GM12864 (cell line): ENCODE measurements around the gene FEM1B.

Experiments
- DNase-seq: peaks from one replicate; pipeline ENCODE4 v3.0.0-alpha.2; 2011; ENCODE audit warnings: low read depth
- H3K4me3 ChIP-seq: 2 replicates; pipeline ENCODE4 v1.5.1; 2011; ENCODE audit warnings: mild to moderate bottlenecking, low read depth, low read length, control low read depth
- TF ChIP-seq, protein P1 (sequence below): IDR thresholded peaks from 2 replicates; pipeline ENCODE4 v1.5.1; 2011; ENCODE audit warnings: low read depth, mild to moderate bottlenecking, moderate library complexity, low read length, control low read depth, inconsistent platforms; ENCODE audit errors: missing control alignments

Gene FEM1B

DNA sequence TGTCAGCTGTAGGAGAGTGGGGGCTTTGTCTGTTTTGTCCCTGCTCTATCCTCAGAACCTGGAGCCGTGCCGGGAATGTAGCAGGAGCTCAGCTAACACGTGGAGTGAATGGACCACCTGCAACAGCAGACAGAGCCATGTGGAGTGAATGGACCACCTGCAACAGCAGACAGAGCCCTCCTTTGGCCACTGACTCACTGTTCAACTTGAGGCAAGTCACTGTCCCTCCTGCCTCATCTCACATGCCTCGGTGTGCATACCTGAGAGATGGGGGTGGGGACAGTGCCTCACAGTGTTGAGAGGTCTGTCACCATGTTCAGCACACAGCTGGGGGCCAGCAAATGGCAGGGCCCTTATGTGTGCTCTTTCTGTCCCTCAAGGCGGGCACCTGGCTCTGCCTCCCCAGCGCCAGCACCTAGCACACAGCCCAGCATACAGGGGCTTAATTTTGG, 27.9 kb downstream of the FEM1B start:
- DNase-seq, result no peak
- TF ChIP-seq, protein P1, sequence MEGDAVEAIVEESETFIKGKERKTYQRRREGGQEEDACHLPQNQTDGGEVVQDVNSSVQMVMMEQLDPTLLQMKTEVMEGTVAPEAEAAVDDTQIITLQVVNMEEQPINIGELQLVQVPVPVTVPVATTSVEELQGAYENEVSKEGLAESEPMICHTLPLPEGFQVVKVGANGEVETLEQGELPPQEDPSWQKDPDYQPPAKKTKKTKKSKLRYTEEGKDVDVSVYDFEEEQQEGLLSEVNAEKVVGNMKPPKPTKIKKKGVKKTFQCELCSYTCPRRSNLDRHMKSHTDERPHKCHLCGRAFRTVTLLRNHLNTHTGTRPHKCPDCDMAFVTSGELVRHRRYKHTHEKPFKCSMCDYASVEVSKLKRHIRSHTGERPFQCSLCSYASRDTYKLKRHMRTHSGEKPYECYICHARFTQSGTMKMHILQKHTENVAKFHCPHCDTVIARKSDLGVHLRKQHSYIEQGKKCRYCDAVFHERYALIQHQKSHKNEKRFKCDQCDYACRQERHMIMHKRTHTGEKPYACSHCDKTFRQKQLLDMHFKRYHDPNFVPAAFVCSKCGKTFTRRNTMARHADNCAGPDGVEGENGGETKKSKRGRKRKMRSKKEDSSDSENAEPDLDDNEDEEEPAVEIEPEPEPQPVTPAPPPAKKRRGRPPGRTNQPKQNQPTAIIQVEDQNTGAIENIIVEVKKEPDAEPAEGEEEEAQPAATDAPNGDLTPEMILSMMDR, result no peak
- no peak overlapping the region for H3K4me3 ChIP-seq

DNA sequence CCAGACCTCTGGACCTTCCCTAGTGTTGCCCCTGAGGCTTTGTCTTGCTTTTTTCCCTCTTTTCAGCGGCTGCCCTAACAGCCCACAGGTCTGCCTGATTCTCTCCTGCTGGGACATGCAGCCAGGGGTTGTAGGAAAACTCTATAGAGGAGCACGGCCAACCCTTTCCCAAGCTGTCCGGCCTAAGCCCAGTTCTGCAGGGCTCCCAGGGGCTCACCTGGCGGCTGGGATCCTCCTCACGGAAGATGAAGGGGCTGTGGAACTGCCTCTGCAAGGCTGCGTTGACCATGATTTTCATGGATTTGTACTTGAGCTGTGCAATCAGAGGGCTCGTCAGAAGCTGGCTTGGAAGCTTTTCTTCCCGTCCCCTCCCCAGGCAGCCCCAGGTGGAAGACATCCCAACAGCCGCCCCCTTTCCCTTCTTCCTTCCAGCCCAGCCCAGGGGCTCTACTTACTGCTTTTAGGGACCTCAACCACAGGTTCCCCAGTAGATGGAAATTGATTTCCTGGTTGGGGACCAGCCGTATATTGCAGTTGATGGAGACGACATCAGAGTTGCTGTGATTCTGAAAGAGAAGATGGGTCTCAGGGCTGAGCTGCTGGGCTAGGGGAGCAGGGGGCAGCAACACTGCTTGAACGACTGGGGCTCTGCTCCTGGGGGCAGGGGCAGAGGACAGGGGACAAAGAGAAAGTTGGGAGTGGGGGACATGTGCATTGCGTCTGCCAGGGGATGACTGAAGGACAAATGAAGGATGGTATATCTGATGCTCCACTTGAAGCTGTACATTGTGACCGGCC, 29.8 kb downstream of the FEM1B start:
- DNase-seq, result no peak
- TF ChIP-seq, protein P1, result no peak
- no peak overlapping the region for H3K4me3 ChIP-seq

DNA sequence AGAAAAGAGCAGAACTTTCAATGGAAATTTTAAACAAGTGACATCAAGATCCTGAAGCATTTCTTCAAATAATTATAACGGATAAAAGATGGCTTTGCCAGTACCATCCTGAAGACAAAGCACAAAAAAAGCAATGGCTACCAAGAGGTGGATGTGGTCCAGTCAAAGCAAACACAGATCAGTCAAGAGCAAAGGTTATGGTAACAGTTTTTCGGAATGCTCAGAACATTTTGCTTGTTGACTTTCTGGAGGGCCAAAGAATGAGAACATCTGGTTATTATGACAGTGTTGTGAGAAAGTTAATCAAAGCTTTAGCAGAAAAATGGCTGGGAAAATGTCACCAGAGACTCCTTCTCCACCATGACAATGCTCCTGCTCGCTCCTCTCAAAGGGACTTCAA, 31.5 kb downstream of the FEM1B start:
- no peak overlapping the region for H3K4me3 ChIP-seq
- TF ChIP-seq, protein P1, result no peak
- no peak for DNase-seq

DNA sequence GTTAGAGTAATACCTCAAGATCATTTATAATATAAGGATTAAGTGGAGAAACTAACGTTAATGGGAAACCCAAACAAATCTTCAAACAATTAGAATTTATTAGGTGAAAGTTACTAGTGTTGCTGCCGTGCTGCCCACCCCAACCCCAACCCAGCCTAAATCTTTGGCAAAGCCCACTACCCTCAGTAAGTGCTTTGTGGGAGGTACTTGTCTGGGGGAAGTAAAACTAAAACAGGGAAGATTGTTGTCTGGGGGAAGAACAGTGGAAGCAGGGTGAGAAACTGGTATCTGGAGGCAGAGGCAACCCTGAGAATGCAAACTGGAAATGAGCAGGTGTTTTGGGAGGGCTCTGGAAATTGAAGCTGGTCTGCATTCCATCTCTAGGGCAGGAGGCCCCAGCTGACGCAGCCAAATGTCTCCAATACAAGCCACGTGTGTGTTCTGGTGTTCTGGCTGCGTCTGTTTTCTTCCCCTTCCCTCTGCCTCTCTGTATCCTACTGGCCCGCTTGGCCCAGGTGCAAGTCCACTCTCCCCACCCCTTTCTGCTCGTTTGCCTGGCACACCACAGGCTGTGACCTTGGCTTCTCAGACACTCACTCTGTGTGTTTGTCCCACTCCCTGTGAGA, 32.7 kb downstream of the FEM1B start:
- DNase-seq, result no peak
- TF ChIP-seq, protein P1, result no peak
- no peak overlapping the region for H3K4me3 ChIP-seq

DNA sequence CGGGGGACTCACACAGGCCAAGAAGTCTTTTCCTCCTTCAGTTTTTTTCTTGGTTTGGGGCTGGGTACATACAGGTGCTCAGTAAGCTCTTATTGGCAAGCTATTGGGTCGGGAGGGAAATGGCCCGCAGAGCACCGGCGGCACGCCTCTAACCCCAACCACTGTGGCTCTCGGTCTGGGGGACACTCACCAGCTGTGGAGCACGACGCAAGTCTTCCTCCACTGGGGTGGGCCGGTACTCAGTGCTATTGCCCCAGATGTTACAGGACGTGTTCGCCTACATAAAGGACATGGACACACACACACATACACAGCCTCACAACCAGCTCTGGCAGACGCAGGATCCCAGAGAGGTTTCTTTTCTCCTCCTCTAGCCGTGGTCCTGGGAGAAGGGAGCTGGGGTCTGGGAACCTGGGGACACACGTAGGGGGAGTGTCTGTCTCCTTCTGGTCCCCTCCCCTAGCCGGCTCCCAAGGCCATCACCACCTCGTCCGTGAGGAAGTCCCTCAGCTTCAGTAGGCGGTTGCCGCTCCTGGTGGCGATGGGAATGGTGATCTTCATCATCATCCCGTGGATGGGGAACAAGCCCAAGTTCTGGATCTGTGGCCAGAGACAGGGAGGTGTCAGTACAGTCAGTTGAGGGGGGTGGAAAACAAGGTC, 33.4 kb downstream of the FEM1B start:
- no peak overlapping the region for H3K4me3 ChIP-seq
- TF ChIP-seq, protein P1, result no peak
- no peak for DNase-seq

DNA sequence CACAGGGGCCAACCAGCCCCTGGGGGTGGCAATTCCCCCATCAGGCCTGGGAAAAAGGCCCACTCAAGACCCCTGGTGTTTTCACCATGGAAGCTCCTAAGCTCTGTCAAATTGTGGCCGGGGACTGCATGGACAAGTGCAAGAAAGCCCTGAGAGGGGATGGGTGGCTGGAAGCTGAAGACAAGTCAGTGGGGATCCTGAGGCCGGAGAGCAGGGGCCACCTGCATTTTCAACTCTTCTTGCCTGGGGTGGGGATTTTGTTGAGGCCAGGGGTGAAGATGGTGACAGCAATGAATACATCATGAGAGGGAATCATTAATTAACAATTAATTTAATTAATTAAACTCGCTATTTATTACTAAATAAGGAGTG, 33.9 kb downstream of the FEM1B start:
- TF ChIP-seq, protein P1, result no peak
- no peak overlapping the region for H3K4me3 ChIP-seq
- DNase-seq, result no peak
